A673 (cell line): ENCODE results near the gene PRKD1.

Experiments used
- EZH2 ChIP-seq: fragments of 200-600 bp; sonication (generic); IDR thresholded peaks from 2 replicates; pipeline ENCODE4 v1.6.1; 2017; ENCODE audit warnings: borderline replicate concordance, low read depth, mild to moderate bottlenecking, mixed read lengths, antibody characterized with exemption, low read length; ENCODE audit not compliant: poor library complexity, severe bottlenecking
- TF ChIP-seq, protein P1 (sequence below): fragments of 300-800, 200-600 bp; sonication (generic); conservative IDR thresholded peaks from 2 replicates; pipeline ENCODE4 v1.5.1; 2017; ENCODE audit warnings: low read depth, mild to moderate bottlenecking, antibody characterized with exemption, low read length, moderate library complexity, mixed read lengths

- TF ChIP-seq, protein P1, sequence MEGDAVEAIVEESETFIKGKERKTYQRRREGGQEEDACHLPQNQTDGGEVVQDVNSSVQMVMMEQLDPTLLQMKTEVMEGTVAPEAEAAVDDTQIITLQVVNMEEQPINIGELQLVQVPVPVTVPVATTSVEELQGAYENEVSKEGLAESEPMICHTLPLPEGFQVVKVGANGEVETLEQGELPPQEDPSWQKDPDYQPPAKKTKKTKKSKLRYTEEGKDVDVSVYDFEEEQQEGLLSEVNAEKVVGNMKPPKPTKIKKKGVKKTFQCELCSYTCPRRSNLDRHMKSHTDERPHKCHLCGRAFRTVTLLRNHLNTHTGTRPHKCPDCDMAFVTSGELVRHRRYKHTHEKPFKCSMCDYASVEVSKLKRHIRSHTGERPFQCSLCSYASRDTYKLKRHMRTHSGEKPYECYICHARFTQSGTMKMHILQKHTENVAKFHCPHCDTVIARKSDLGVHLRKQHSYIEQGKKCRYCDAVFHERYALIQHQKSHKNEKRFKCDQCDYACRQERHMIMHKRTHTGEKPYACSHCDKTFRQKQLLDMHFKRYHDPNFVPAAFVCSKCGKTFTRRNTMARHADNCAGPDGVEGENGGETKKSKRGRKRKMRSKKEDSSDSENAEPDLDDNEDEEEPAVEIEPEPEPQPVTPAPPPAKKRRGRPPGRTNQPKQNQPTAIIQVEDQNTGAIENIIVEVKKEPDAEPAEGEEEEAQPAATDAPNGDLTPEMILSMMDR, result no peak
- TF ChIP-seq EZH2, result no peak
These were observed 14.1 kb downstream of the PRKD1 start for GRCh38 chr14:29913566-29913965.
